Subcutaneous abdominal adipose tissue (tissue), 5 donors: ENCODE measurements around the gene IL6ST.

Experiments
- H3K27ac ChIP-seq: one replicate; pipeline ENCODE4 v1.7.0; 2013; ENCODE audit warnings: low read depth, mild to moderate bottlenecking, inconsistent platforms, low read length, moderate library complexity
- H3K27me3 ChIP-seq, 5 donors: one replicate each; pipeline ENCODE4 v1.7.0; 2013; ENCODE audit warnings: low read length in 5 of 5, inconsistent platforms in 1 of 5; ENCODE audit not compliant: control insufficient read depth in 5 of 5, insufficient read depth in 4 of 5
- H3K36me3 ChIP-seq, 5 donors: one replicate each; pipeline ENCODE4 v1.7.0; 2013; ENCODE audit warnings: low read length in 5 of 5; ENCODE audit not compliant: control insufficient read depth in 5 of 5, insufficient read depth in 5 of 5
- H3K4me1 ChIP-seq, 5 donors: one replicate each; pipeline ENCODE4 v1.7.0; 2013; ENCODE audit warnings: low read length in 5 of 5, mild to moderate bottlenecking in 3 of 5, moderate library complexity in 1 of 5; ENCODE audit not compliant: control insufficient read depth in 5 of 5, insufficient read depth in 5 of 5
- H3K4me3 ChIP-seq, 5 donors: one replicate each; pipeline ENCODE4 v1.7.0; 2013; ENCODE audit warnings: low read length in 5 of 5, low read depth in 1 of 5
- H3K9ac ChIP-seq, 5 donors: one replicate each; pipeline ENCODE4 v1.7.0; 2013; ENCODE audit warnings: low read length in 5 of 5, mild to moderate bottlenecking in 4 of 5, moderate library complexity in 3 of 5
- H3K9me3 ChIP-seq, 5 donors: one replicate each; pipeline ENCODE4 v1.7.0; 2013; ENCODE audit warnings: low read length in 5 of 5; ENCODE audit not compliant: control insufficient read depth in 5 of 5
- donor health status: healthy.
- donor health status: healthy.
- donor health status: healthy.
- donor health status: healthy.
- donor health status: healthy.

IL6ST gene

DNA sequence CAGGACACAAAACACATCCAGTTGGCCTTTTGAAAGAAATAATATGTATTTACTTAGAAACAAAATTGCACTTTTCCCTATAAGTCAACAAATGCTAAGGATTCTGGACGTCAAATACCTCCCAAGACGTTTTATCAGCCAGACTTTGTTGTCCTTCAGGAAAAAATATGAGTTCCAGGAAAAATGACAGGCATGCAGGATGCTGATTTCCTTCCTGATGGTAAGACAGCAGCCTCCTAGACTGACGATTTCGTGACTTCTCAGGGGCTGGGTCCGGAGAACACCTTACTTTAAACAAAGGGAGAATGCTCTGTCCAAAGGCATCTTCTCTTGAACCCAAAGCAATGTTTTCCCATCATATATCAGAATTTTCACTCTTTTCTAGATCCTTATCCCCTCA lies 69.1 kb downstream of the IL6ST start:
- H3K4me3 ChIP-seq = no peak overlapping the region
- peaks cover 0 to 10% (median 7%) of the 10 kb centered on the region in 5 donors for H3K4me1 ChIP-seq

GRCh38 chr5:55925181-55925580 lies 69.6 kb downstream of the IL6ST start:
- Histone ChIP-seq H3K9ac (no peak overlapping the region), H3K36me3 (no peaks in the 10 kb centered on the region), H3K27ac (no peak overlapping the region), H3K4me3 (no peak overlapping the region), H3K9me3 (no peaks in the 10 kb centered on the region), H3K27me3 (no peaks in the 10 kb centered on the region), H3K4me1 (peaks cover 0 to 10% (median 7%) of the 10 kb centered on the region in 5 donors)

More for the DNA sequence above, 69.1 kb downstream of the IL6ST start:
- Histone ChIP-seq H3K9me3 (no peaks in the 10 kb centered on the region), H3K9ac (no peak overlapping the region), H3K27ac (no peak overlapping the region), H3K27me3 (no peaks in the 10 kb centered on the region), H3K36me3 (no peaks in the 10 kb centered on the region)

DNA sequence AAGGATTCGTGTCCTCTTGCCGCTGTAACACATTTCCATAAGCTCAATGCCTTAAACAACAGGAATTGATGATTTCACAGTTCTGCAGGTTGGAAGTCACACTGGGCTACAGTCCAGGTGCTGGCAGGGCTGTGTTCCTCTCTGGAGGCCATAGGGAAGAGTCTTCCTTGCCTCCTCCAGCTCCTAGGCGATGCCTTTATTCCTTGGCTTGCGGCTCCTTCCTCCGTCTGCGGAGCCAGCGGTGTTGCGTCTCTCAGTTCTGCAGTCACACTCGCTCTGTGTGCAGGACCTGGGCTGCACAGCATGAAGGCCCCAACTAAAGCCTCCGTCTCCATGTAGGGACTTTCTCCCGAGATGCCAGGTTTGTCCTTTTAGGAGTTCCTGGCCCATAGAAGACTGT lies 70.0 kb downstream of the IL6ST start:
- no peaks in the 10 kb centered on the region for H3K9me3 ChIP-seq
- no peak overlapping the region for H3K9ac ChIP-seq
- no peak overlapping the region for H3K27ac ChIP-seq
- H3K4me3 ChIP-seq = no peak overlapping the region
- peaks cover 0 to 10% (median 7%) of the 10 kb centered on the region in 5 donors for H3K4me1 ChIP-seq
- H3K36me3 ChIP-seq = no peaks in the 10 kb centered on the region
- H3K27me3 ChIP-seq = no peaks in the 10 kb centered on the region

DNA sequence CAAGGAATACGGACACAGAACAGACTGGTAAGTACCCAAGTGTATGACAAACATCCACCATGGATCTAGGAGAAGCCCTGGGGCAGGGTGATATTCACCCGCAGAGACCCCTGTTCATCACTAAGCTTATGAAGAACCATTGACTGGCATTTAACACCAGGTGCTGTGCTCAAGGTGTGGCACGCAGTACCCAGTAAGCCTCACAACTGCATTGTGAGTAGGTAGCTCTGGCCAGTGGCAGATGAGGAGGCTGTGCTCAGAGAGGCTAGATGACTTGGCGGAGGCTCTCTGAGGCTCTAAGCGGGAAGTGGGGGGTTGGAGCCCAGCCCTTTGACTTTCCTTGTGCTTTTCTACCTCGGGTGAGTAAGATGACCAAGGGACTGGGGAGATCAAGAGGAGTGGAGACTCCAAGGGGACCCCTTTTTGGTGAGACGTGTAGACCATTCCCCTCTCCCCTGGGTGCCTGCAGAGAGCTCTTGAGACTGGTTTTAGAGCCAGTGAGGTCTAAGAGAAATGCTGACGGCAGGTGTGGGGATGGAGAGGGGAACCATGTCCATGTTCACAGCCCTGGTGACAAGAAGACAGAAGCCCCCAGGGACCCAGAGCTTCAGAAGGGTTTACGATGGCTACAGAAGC lies 70.8 kb downstream of the IL6ST start:
- H3K27ac ChIP-seq = no peak overlapping the region
- no peaks in the 10 kb centered on the region for H3K27me3 ChIP-seq
- H3K36me3 ChIP-seq = no peaks in the 10 kb centered on the region
- peak overlapping the region in 2 of 5 donors; percentile 9 to 61 for H3K9ac ChIP-seq
- peaks cover 0 to 10% (median 7%) of the 10 kb centered on the region in 5 donors for H3K4me1 ChIP-seq
- H3K9me3 ChIP-seq = no peaks in the 10 kb centered on the region
- H3K4me3 ChIP-seq = peak overlapping the region in 2 of 5 donors; percentile 67 to 76

- Histone ChIP-seq H3K4me3 (peak overlapping the region; percentile 17 to 76 (median 66)), H3K4me1 (peaks cover 0 to 10% (median 7%) of the 10 kb centered on the region in 5 donors), H3K27me3 (no peaks in the 10 kb centered on the region), H3K27ac (peak overlapping the region; percentile 48), H3K36me3 (no peaks in the 10 kb centered on the region), H3K9me3 (no peaks in the 10 kb centered on the region), H3K9ac (peak overlapping the region; percentile 9 to 61 (median 46))
Measured at GRCh38 chr5:55923177-55923771, 71.5 kb downstream of the IL6ST start.

DNA sequence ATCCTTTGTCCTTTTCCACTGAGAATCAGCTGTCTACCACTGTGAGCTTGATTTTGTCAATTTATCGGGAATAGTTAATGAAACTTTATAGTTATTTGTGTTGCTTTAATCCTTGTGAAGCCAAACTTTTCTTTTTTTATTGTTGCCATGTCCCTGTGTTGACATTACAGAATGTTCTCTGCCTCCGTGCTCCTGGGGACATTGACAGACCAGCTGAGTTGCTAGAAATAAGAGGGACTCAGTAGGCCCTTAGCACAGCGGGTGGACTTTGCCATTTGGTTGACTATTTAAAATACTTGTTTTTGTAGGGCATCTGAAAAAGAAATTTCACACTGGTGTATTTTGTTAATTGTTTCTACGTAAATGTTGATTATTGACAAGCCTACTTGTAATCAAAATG lies 73.1 kb downstream of the IL6ST start:
- Histone ChIP-seq H3K4me3 (no peak overlapping the region), H3K4me1 (peaks cover 0 to 10% (median 7%) of the 10 kb centered on the region in 5 donors), H3K36me3 (no peaks in the 10 kb centered on the region), H3K9ac (no peak overlapping the region), H3K9me3 (no peaks in the 10 kb centered on the region), H3K27ac (no peak overlapping the region), H3K27me3 (no peaks in the 10 kb centered on the region)

GRCh38 chr5:55920784-55921183 lies 74.0 kb downstream of the IL6ST start:
- H3K27ac ChIP-seq = no peak overlapping the region
- H3K4me1 ChIP-seq = peaks cover 0 to 10% (median 7%) of the 10 kb centered on the region in 5 donors
- no peak overlapping the region for H3K9ac ChIP-seq
- no peak overlapping the region for H3K4me3 ChIP-seq
- H3K36me3 ChIP-seq = no peaks in the 10 kb centered on the region
- no peaks in the 10 kb centered on the region for H3K27me3 ChIP-seq
- H3K9me3 ChIP-seq = no peaks in the 10 kb centered on the region

- Histone ChIP-seq H3K4me1 (peaks cover 0 to 10% (median 7%) of the 10 kb centered on the region in 5 donors), H3K27me3 (no peaks in the 10 kb centered on the region), H3K4me3 (no peak overlapping the region), H3K9me3 (no peaks in the 10 kb centered on the region), H3K9ac (no peak overlapping the region), H3K36me3 (no peaks in the 10 kb centered on the region), H3K27ac (no peak overlapping the region)
Measured at GRCh38 chr5:55919625-55920024, 75.1 kb downstream of the IL6ST start.

DNA sequence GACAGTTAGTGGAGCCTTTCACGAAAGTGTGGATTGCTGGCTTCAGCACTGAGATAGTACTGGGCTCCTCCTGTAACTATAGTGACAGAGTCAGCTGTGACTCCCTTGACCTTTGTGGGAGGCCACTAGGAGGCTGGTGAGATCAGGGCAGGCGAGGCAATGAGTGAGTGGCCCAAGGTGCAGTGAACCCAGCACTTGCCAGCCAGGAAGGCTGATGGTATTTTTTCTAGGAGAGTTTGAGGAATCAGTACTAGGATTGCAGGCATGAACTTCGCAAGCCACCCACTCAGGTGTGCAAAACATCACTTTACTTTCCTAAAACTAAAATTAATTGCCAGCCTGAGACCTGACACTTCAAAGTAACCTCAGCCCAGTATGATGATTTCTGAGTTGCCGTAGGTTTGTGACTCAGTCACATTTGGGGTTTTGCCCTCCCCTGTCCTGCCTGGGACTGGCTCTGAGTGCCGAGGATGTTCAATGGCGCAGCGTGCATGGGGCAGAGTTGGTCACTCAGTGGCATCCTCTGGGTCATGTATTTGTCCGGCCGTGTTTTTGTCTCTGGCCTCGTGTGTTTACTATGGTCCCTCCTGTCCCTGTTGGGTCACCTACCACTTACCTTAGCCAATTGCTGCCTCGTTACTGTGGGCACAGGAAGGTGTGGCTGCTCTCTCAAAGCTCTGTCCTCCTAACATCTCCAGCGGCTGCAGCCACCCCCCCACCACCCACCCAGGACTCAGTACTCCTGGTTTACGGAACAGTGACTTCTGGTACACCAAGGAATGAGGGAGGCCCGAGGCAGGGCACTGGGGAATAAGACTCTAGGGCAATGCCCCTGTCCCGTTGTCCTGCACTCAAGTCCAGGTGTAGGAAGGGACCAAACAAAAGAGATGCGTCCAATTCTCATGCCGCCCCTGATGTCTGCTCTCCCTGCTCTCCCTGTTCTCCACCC lies 76.4 kb downstream of the IL6ST start:
- Histone ChIP-seq H3K27ac (no peak overlapping the region), H3K4me1 (peaks cover 0 to 4% (median 3%) of the 10 kb centered on the region in 5 donors), H3K9me3 (no peaks in the 10 kb centered on the region), H3K36me3 (no peaks in the 10 kb centered on the region), H3K4me3 (no peak overlapping the region), H3K9ac (no peak overlapping the region), H3K27me3 (no peaks in the 10 kb centered on the region)
